ENCODE measurements around the gene MIGA2. TPM values are rescaled to one million over a fixed set of nuclear protein-coding genes. Genes with fewer than 3 reads are reported as not detected.

MIGA2 gene
- total and polyA plus RNA-seq, 2 of the 8 experiments (the other 6 are each of a cell fraction or from before 2014, with no cell fraction given) = 24.6 to 39.0 TPM

DNA sequence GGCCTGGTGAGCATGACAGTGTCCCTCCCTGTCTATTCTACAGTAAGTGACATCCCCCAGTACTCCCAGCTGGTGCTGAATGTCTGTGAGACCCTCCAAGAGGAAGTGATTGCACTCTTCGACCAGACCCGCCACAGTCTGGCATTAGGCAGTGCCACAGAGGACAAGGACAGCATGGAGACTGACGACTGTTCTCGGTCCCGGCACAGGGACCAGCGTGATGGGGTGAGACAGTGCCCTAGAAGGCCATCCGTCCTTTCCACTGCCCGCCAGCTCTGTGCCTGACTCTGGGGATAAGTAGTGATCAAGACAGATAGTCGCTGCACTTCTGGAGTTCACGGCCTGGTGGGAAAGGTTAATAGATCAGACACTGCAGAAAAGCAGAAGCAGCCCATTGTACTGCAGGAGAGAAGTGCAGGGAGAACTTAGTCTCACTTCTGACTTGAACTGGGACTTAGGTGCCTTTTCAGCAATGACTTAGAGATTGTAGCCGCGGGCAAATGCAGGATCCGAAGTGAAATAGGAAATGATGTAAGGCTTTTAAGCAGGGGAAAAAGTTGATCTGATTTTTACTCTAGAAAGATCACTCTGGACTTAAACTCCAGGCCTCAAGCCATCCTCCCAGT, 36.7 kb upstream of the MIGA2 start:
- H3K36me3 ChIP-seq (ENCODE audit: control insufficient read depth in 2 of 4, insufficient read depth in 4 of 4, low read length in 3 of 4) = peaks cover 43 to 74% (median 68%) of the 10 kb centered on the region in 4 experiments
- no peak for TF ChIP-seq SP4 (IDR thresholded peaks at IDR 0.05; ENCODE audit: low read length)

More for the DNA sequence above, 36.7 kb upstream of the MIGA2 start:
- FAIRE-seq = no peak
- no peak overlapping the region for H3K4me2 ChIP-seq (ENCODE audit: insufficient read depth in 1 of 2, low read depth in 2 of 2, low read length in 2 of 2)
- H3K18ac ChIP-seq (ENCODE audit: extremely low read depth, low read length) = no peak overlapping the region
- no peak overlapping the region for H2BK5ac ChIP-seq (ENCODE audit: low read depth, low read length)
- no peak overlapping the region for H2AK5ac ChIP-seq (ENCODE audit: low read depth, low read length)
- no peak overlapping the region for H2BK120ac ChIP-seq (replicated peaks; ENCODE audit: low read depth, low read length)
- H4K8ac ChIP-seq (ENCODE audit: extremely low read depth, insufficient read depth, low read length) = no peak overlapping the region
- no peak overlapping the region for H2BK12ac ChIP-seq (ENCODE audit: low read depth, low read length)
- no peak overlapping the region for H3K56ac ChIP-seq (replicated peaks; ENCODE audit: insufficient read length, low read depth, low read length)
- H3K27me3 ChIP-seq (replicated peaks in 1 of 4; ENCODE audit: control insufficient read depth in 3 of 4, extremely low read depth in 1 of 4, insufficient read depth in 3 of 4, low read length in 3 of 4) = no peaks in the 10 kb centered on the region
- H3K23ac ChIP-seq (ENCODE audit: insufficient read length) = no peak overlapping the region
- no peak overlapping the region for H4K91ac ChIP-seq (replicated peaks; ENCODE audit: insufficient read length, low read length)
- H3K4me3 ChIP-seq (ENCODE audit: extremely low read depth in 1 of 4, insufficient read depth in 2 of 4, low read depth in 3 of 4, low read length in 4 of 4) = no peak overlapping the region
- CTCF ChIA-PET (ENCODE audit: partially characterized antibody) = interaction anchor here (7.4 kb wide), 1 partner anchor 8 kb away, joined by 67 read pairs; no protein-coding TSS in a partner anchor
- H3K79me2 ChIP-seq (ENCODE audit: control insufficient read depth in 1 of 2, insufficient read depth in 2 of 2, low read length in 2 of 2) = no peaks in the 10 kb centered on the region
- no peak overlapping the region for H2BK20ac ChIP-seq (ENCODE audit: low read length)
- H3K4ac ChIP-seq (replicated peaks; ENCODE audit: insufficient read length, low read depth, low read length) = no peak overlapping the region
- H3K4me1 ChIP-seq (replicated peaks in 1 of 4; ENCODE audit: control insufficient read depth in 3 of 4, insufficient read depth in 4 of 4, low read length in 3 of 4) = no peaks in the 10 kb centered on the region
- no peak overlapping the region for H3K14ac ChIP-seq (ENCODE audit: insufficient read length)
- H3K27ac ChIP-seq (ENCODE audit: low read depth, low read length) = no peak overlapping the region
- H4K20me1 ChIP-seq (replicated peaks in 1 of 2; ENCODE audit: control insufficient read depth in 1 of 2, insufficient read depth in 2 of 2, low read length in 2 of 2) = peaks cover 9 to 10% of the 10 kb centered on the region in 2 experiments
- H2BK15ac ChIP-seq (ENCODE audit: low read length) = no peak overlapping the region
- H3K23me2 ChIP-seq (ENCODE audit: low read depth, low read length) = no peaks in the 10 kb centered on the region
- H2AFZ ChIP-seq (ENCODE audit: low read length) = no peak overlapping the region
- H3K9ac ChIP-seq (replicated peaks in 1 of 4; ENCODE audit: extremely low read depth in 1 of 4, low read depth in 3 of 4, low read length in 3 of 4) = no peak overlapping the region
- no peaks in the 10 kb centered on the region for H3K9me3 ChIP-seq (ENCODE audit: insufficient read depth in 2 of 2, low read depth in 1 of 2, low read length in 1 of 2)
- no peak for DNase-seq (ENCODE audit: low read depth in 1 of 2, low spot score in 2 of 2)
- POLR2A ChIA-PET (ENCODE audit: partially characterized antibody) = interaction anchor here (0.9 to 2.5 kb wide), 2 partner anchors 9 to 15 kb away, joined by 3 to 11 read pairs; no protein-coding TSS in a partner anchor
- WGBS, 2 experiments (ENCODE audit: extremely low coverage in 1 of 2, insufficient coverage in 1 of 2, insufficient read length in 1 of 2, insufficient replicate concordance in 2 of 2, low coverage in 1 of 2, low lambda C conversion rate in 2 of 2, missing lambda C conversion rate in 1 of 2) = 88% methylated on average over 13 of the region's 13 CpGs; no CpG with 5 or more reads in 1 of the 2 experiments
- H4K5ac ChIP-seq (ENCODE audit: insufficient read length, low read depth, low read length) = no peak overlapping the region
- H3K79me1 ChIP-seq (ENCODE audit: low read depth, low read length) = no peaks in the 10 kb centered on the region

Measured in H1 (cell line).